Heart left ventricle (tissue), 16 donors: ENCODE results near the gene KIF11. TPM values are rescaled to one million over a fixed set of nuclear protein-coding genes. Genes with fewer than 3 reads are reported as not detected.

Experiments
- ATAC-seq, 4 donors: fragments of 200-7000 bp; cut with Tn5 transposase; one replicate each; pipeline ENCODE4 v1.9.1; 2020 to 2022; ENCODE audit warnings: moderate library complexity in 4 of 4, mild to moderate bottlenecking in 3 of 4, moderate number of reproducible peaks in 1 of 4
- DNase-seq, 5 donors: peaks; one replicate each; pipeline ENCODE4 v3.0.0-alpha.2; 2020
- H3K27ac ChIP-seq, 12 donors: fragments of 200-600 bp; sonication (generic) in 4 of 12; one replicate each; pipeline versions ENCODE4 v1.5.0 to v1.8.0; 2016 to 2022; ENCODE audit warnings: mild to moderate bottlenecking in 2 of 12
- H3K27me3 ChIP-seq, 9 donors: fragments of 200-600 bp; sonication (generic) in 2 of 9; one replicate each; pipeline versions ENCODE4 v1.5.1 to v1.8.0; 2016 to 2022; ENCODE audit warnings: mild to moderate bottlenecking in 3 of 9
- H3K36me3 ChIP-seq, 9 donors: fragments of 200-600 bp; sonication (generic) in 2 of 9; one replicate each; pipeline versions ENCODE4 v1.5.0 to v1.8.0; 2018 to 2022; ENCODE audit warnings: mild to moderate bottlenecking in 2 of 9
- H3K4me1 ChIP-seq, 12 donors: fragments of 200-600 bp; sonication (generic) in 4 of 12; one replicate each; pipeline versions ENCODE4 v1.5.0 to v1.8.0; 2016 to 2022; ENCODE audit warnings: mild to moderate bottlenecking in 3 of 12
- H3K4me3 ChIP-seq, 12 donors: fragments of 200-600 bp; sonication (generic) in 4 of 12; one replicate each; pipeline versions ENCODE4 v1.5.0 to v1.8.0; 2017 to 2022; ENCODE audit warnings: mild to moderate bottlenecking in 9 of 12, moderate library complexity in 4 of 12
- H3K9me3 ChIP-seq, 12 donors: fragments of 200-600 bp; sonication (generic) in 4 of 12; one replicate each; pipeline versions ENCODE4 v1.5.0 to v1.8.0; 2016 to 2022; ENCODE audit warnings: mild to moderate bottlenecking in 1 of 12
- CTCF ChIP-seq, 12 donors: fragments of 200-600 bp; sonication (generic) in 4 of 12; IDR thresholded peaks; one replicate each; pipeline versions ENCODE4 v1.5.0 to v1.8.0; 2018 to 2022; ENCODE audit warnings: antibody characterized with exemption in 12 of 12, mild to moderate bottlenecking in 5 of 12
- POLR2A ChIP-seq, 2 donors: fragments of 450-650 bp; IDR thresholded peaks; one replicate each; pipeline ENCODE4 v1.6.1; 2017; ENCODE audit warnings: antibody characterized with exemption in 2 of 2, mild to moderate bottlenecking in 2 of 2, moderate library complexity in 2 of 2
- WGBS, 4 donors: extraction: QIAGEN DNeasy Blood & Tissue Kit in 2 of 4; methylation state at CpG; one replicate each; pipeline versions ENCODE4 v1.1.5 to v1.1.7; 2013 to 2018; 5-methylcytosine and 5-hydroxymethylcytosine counted together
- intact Hi-C, 10 donors: fragments of 100-400 bp; cut with DNase I; formaldehyde crosslinking; loops; one replicate each; pipeline versions ENCODE4 v1.11.1 to v1.14.2; 2022
- polyA plus RNA-seq, 2 donors: library from polyadenylated mRNA; stranded (reverse); fragments of 200-250 nt; gene quantifications; one replicate each; pipeline ENCODE4 v1.2.3, GENCODE V29; 2013
- total RNA-seq, 9 donors: library from RNA; depleted of rRNA in 2 of 9; stranded (reverse); fragments of >200 nt in 2 of 9; fragmentation: NEBNext Ultra II Directional in 3 of 9; extraction: Animal tissue kit (Norgen Biotek cat#: 25700) in 3 of 9; gene quantifications; one replicate each; pipeline versions ENCODE4 v1.1.0 to v1.2.4, GENCODE V29; 2016 to 2023
- donor health status: ischemic (EF 13 %, LVEDD 7.1; RV severe dilation, severe dysfunction).
- donor health status: healthy with polysubstance abuse.
- donor health status: DM: no; HTN: yes; CAD: no.
- donor health status: DM: no; HTN: no; CAD: no.
- donor health status: ischemic (EF 25% LVEDD 6.9; RV normal size, moderate dysfunction).
- donor health status: ischemic (EF 25% LVEDD 5.7; RV mildly dilated, moderate dysfunction).
- donor health status: healthy.
- donor health status: DM: yes; HTN: yes; CAD: no.
- donor health status: ischemic (EF 35%, LVEDD 5.7; RV mildly dilated, moderate dysfunction).
- donor health status: nonischemic (EF 11% LVEDD 7.7; RV severe dilation, severe dysfunction).
- donor health status: DM: yes; HTN: yes; CAD: no.
- donor health status: PGD.
- donor health status: ischemic (EF 29% LVEDD 5.4; RV normal size, mild dysfunction).
- donor health status: nonischemic (EF 23%, LVEDD 6.1; RV moderate dilation, normal function).

The KIF11 gene
- total and polyA plus RNA-seq, 11 donors: 0.11 to 7.0 (median 0.75) TPM

DNA sequence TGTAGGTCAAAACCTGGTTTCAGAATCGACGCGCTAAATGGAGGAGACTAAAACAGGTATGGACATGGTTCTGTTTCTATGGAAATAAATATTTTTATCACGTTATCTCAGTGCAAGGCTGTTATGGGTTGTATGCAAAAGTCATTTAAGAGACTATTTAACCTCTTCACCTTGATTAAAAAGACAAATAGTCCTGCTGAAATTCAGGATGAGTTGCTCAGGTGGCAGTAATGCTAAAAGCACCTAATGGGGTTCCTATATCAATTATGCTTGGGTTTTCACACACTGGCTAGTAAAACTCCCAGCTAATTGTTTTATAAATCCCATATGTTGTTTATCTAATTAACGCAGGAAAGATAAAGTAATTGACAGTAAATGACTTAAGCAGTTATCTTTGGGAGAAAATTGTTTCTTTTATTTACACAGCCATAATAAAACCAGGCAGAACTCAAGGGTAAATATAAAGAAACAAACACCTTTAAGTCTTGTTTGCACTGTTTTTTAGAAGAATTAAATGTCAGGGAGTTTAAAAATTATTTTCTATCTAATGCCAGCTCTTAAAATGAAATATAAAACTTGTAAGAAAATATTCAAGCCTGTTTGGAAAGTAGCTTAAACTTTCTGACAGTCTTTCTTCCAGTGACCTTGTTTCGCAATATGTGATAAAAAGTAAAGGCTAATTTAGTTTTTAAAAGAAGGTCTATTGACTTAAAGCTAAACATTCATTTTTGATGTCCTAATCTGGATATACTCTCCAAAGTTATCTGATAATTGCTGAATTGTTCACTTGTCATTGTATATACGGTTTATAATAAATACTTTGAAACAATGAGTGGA lies 100.0 kb downstream of the KIF11 start:
- 41 to 65% (median 56%) methylated on average over 7 of the region's 7 CpGs for WGBS, 4 donors
- Histone ChIP-seq H3K27me3 (peaks cover 2 to 59% (median 51%) of the 10 kb centered on the region in 9 donors), H3K27ac (peak overlapping the region in 1 of 12 donors; percentile 93), H3K36me3 (peaks cover 0 to 35% (median 14%) of the 10 kb centered on the region in 9 donors), H3K4me3 (peak overlapping the region in 8 of 12 donors; percentile 60 to 81 (median 66)), H3K4me1 (peaks cover 0 to 59% (median 8%) of the 10 kb centered on the region in 12 donors), H3K9me3 (no peaks in the 10 kb centered on the region)
- no peak for ATAC-seq
- TF ChIP-seq POLR2A (IDR thresholded peaks at IDR 0.05) (no peak), CTCF (IDR thresholded peaks at IDR 0.05) (no peak)
- no peak for DNase-seq
- intact Hi-C loops: loop anchor here in 7 of 10 donors (5.0 to 10.0 kb wide), 5 partner anchors 62 to 152 kb away; partner anchors contain the start of genes EXOC6 (in 2 of the 7) and KIF11 (in 1 of the 7)

- intact Hi-C loops: loop anchor here in 7 of 10 donors (5.0 to 10.0 kb wide), 5 partner anchors 61 to 151 kb away; partner anchors contain the start of genes EXOC6 (in 2 of the 7) and KIF11 (in 1 of the 7)
- Histone ChIP-seq H3K4me3 (peak overlapping the region in 1 of 12 donors; percentile 67), H3K36me3 (peaks cover 0 to 35% (median 14%) of the 10 kb centered on the region in 9 donors), H3K4me1 (peaks cover 0 to 56% (median 8%) of the 10 kb centered on the region in 12 donors), H3K27ac (no peak overlapping the region), H3K9me3 (no peaks in the 10 kb centered on the region), H3K27me3 (peaks cover 2 to 60% (median 49%) of the 10 kb centered on the region in 9 donors)
- DNase-seq (no peak), ATAC-seq (no peak)
- TF ChIP-seq CTCF (IDR thresholded peaks at IDR 0.05) (no peak), POLR2A (IDR thresholded peaks at IDR 0.05) (no peak)
- 67 to 81% (median 74%) methylated on average over 1 of the region's 1 CpG for WGBS, 4 donors
Measured at GRCh38 chr10:92693534-92693893, 100.6 kb downstream of the KIF11 start.

- ATAC-seq (peak in 1 of 4 donors; percentile 35), DNase-seq (no peak)
- intact Hi-C loops: loop anchor here in 7 of 10 donors (5.0 to 10.0 kb wide), 4 partner anchors 59 to 149 kb away; partner anchors contain the start of gene EXOC6 (in 2 of the 7)
- TF ChIP-seq CTCF (IDR thresholded peaks at IDR 0.05) (no peak), POLR2A (IDR thresholded peaks at IDR 0.05) (no peak)
- H3K9me3 ChIP-seq: no peaks in the 10 kb centered on the region
- H3K4me1 ChIP-seq: peaks cover 0 to 57% (median 14%) of the 10 kb centered on the region in 12 donors
- H3K27ac ChIP-seq: no peak overlapping the region
- peaks cover 2 to 68% (median 40%) of the 10 kb centered on the region in 9 donors for H3K27me3 ChIP-seq
- H3K4me3 ChIP-seq: peak overlapping the region in 5 of 12 donors; percentile 6 to 27 (median 16)
- 42 to 67% (median 53%) methylated on average over 24 to 61 of the region's 61 CpGs for WGBS, 4 donors
- H3K36me3 ChIP-seq: peaks cover 0 to 35% (median 14%) of the 10 kb centered on the region in 9 donors
Measured at GRCh38 chr10:92695679-92696605, 103.0 kb downstream of the KIF11 start.
